RCC 7860 (cell line): ENCODE measurements around the gene KCNH4.

Experiments
- DNase-seq: peaks from one replicate; pipeline ENCODE4 v3.0.0-alpha.2; 2015; ENCODE audit warnings: low spot score
- FAIRE-seq: peaks from 2 replicates; lab custom pipeline; 2012; peaks lifted over from hg19 to GRCh38; lab: Jason Lieb, UNC

KCNH4 gene

DNA sequence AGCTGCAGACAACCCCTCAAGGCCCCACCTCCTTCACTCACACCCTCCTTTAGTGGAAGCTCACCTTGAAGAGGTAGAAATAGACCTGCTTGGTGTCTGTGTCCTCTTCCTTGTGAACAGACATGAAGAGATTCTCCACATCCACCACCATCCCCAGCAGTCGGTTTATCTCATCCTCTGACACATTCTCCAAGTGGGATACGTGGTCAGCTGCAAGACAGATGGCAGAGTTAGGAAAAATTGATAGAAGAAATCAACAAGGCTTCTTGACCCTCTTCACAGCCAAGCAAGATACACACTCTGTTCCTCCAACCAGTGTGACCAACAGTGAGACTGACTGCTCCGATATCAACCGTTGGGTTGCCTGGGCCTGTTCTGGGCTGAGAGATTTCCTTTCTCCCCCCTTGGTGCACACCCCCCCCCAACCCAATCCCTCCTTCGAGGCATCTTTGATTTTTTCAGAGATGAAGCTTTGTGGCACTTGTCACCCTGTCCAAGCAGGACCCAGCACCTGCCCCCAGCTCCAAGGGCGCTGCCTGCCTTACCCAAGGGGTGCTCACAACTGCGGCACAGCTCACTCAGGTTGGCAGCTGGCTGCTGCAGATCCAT is 60.7 kb downstream of the KCNH4 start:
- DNase-seq: no peak
- no peak for FAIRE-seq

DNA sequence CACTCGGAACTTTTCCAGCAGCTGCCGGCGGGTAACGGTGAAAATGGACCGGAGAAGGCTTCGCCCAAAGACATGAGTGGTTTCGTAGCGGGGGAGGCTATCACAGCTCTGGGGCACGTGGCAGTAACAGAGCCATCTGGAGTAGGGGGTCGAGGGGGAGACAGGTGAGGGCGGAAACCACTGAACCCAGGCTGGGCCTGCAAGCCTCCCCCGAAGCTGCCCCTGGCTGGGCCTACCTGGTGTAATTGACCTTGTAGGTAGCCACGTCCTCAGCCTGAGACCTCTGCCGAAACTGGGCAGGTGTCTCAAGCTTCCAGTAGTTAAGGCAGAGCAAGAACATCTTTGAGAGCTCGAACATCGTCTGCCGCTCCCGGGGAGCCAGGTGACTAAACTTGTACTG is 61.6 kb downstream of the KCNH4 start:
- DNase-seq (no peak), FAIRE-seq (no peak)

DNA sequence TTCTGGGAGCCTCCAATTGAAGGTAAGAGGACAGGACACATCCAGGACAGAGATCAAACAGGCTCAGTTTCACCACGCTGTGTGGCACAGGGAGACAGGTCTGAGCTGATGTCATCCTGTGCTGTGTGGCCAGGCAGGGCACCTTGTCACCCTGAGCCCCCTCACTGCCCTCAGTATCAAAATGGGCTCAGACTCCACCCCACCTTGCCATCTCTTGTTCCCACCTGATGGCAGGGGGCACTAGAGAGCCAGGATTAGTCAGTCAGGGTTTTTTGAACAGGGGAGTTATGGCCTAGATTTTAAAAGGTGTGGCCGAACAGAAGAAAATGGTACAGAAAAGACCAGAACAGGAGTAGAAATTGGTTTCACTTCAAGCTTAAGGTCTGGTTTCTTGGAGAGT is 62.4 kb downstream of the KCNH4 start:
- FAIRE-seq (no peak), DNase-seq (peak; percentile 21)

- no peak for DNase-seq
- no peak for FAIRE-seq
Observed at GRCh38 chr17:42118126-42118510, 62.8 kb downstream of the KCNH4 start.

GRCh38 chr17:42117397-42118125 is 63.4 kb downstream of the KCNH4 start:
- no peak for FAIRE-seq

DNA sequence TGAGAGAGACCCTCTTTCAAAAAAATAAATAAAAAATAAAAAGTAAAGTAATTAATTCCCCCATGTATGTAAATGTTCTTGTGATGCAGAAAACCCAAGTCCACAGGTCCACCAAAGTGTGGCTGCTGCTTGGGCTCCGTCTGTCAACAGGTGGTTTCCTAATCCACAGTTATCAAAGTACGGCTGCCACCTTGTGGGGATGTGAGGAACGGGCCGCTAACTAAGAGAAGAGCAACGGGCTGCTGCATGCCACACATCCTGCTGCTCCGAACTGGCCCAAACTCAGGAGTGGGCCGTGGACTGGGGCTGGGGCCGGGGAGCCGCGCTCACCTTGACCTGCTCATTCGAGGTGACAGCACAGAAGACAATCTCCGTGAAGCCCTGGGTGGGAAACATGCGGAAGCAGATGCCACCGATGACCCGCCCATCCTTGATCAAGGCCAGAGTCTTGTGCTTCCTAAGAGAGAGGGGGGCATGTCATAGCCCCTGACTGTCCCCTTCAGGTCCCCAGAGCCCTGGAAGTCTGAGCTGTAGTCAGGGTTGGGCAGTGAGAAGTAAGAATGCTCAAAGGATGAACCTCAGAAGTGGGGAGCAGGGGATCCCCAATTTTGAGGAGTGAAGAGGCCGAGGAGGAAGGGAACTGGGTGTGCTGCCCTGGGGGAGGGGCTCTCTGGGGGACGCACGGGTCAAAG is 64.1 kb downstream of the KCNH4 start:
- DNase-seq: peak; percentile 61
- FAIRE-seq: peak; percentile 36

More at GRCh38 chr17:42117397-42118125, 63.4 kb downstream of the KCNH4 start:
- no peak for DNase-seq

GRCh38 chr17:42114118-42114517 is 66.8 kb downstream of the KCNH4 start:
- DNase-seq: no peak
- no peak for FAIRE-seq

GRCh38 chr17:42113293-42114069 is 67.5 kb downstream of the KCNH4 start:
- FAIRE-seq (no peak), DNase-seq (no peak)

- DNase-seq: peak; percentile 68
- no peak for FAIRE-seq
Observed at GRCh38 chr17:42112552-42113176, 68.3 kb downstream of the KCNH4 start, which contains the start of gene DHX58. TSS of gene DHX58 (minus strand) at chr17:42112714. CDS start at chr17:42111892, 822 bp downstream.

DNA sequence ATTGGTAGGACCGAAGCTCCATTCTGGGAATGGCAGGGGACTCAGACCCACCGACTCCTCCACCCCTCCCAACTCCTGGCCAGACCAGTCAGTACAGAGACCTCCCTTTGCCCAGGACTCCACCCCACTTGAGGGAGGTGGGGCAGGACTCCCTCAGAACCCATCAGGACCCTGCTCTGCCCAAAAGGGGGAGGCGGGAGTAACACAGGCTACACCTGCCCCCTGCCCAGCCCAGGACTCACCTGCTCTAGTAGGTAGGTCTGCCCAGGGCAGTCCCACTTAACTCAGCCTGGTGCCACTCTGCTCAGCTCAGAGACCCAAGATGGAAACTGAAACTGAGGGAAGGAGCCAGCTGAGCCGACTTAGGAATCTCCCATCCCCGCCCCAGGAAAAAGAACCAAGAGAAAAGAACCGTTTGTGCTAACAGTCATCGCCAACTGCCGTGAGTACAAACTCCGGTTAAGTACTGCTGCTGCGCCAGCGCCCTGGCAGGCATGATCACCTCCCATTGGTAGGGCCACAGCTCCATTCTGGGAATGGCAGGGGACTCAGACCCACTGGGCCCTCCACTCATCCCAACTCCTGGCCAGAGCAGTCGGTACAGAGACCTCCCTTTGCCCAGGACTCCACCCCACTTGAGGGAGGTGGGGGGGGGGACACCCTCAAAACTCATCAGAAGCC is 68.9 kb downstream of the KCNH4 start:
- DNase-seq: no peak
- FAIRE-seq: no peak

GRCh38 chr17:42111265-42111636 is 69.7 kb downstream of the KCNH4 start:
- FAIRE-seq (no peak), DNase-seq (no peak)

DNA sequence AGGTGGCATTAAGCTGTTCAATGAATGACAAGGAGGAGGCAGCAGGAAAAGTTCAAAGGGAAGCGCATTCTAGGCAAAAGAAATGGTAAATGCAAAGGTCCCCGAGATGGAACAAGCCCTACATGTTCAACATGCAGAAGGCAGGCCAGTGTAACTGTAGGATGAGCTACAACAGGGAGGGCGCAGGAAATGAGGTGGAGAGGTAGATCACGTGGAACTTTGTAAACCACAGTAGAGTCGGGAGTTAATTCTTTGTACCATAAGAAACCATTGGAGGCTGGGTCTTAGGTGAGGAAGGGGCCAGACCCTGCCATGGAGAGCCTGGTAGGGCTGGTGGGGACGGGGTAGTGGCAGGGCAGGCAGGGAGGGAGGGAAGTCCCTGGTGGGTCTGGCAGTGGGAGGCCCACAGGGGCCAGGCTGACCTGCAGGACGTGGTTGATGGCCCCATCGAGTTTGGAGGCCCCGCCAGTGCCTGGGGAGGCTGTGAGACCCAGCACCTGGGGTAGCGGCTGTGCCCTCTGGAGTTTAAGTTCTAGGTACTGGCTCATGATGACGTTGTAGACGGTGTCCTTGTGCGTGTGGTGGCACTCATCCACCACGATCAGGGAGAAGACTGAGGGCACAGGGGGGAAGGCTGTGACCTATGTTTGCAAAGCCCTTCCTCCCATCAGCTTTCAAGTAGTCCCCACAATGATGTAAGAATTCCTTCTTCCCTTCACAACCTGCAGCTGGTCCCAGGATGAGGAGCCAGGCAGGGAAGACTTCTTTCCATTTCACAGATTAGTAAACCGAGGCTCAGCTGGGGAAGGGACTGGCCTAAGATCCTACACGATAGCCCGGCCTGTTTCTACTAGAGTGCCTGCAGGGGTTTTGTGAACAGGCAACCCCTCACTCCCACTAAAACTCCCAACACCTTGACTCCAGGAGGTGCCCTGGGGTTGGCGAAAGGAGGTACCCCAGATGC is 70.4 kb downstream of the KCNH4 start:
- FAIRE-seq (no peak), DNase-seq (no peak)

GRCh38 chr17:42109086-42109485 is 71.9 kb downstream of the KCNH4 start:
- no peak for FAIRE-seq
- DNase-seq: no peak

GRCh38 chr17:42107597-42108576 is 73.1 kb downstream of the KCNH4 start:
- FAIRE-seq: no peak
- DNase-seq: no peak

GRCh38 chr17:42107124-42107523 is 73.8 kb downstream of the KCNH4 start:
- no peak for DNase-seq
- FAIRE-seq: no peak
